Mammary epithelial cell (primary cell): ENCODE results near the gene GRK7.

Source experiments
- CTCF ChIP-seq, 2 donors: IDR thresholded peaks in 1 of 2; conservative IDR thresholded peaks in 1 of 2; 2 replicates each; pipeline ENCODE4 v1.5.1; 2011 to 2012; ENCODE audit warnings: inconsistent platforms in 2 of 2, low read length in 2 of 2, mild to moderate bottlenecking in 2 of 2, control low read depth in 1 of 2, low read depth in 1 of 2; ENCODE audit not compliant: insufficient read depth in 1 of 2; ENCODE audit errors: extremely low read depth in 1 of 2
- EZH2 ChIP-seq: IDR thresholded peaks from 2 replicates; pipeline ENCODE4 v1.6.1; 2012; ENCODE audit warnings: low read length, inconsistent platforms, borderline replicate concordance

GRCh38 chr3:141753399-141753798 lies 9.8 kb upstream of the GRK7 start:
- TF ChIP-seq CTCF (conservative IDR thresholded peaks at IDR 0.05 in 1 of 2, IDR thresholded peaks at IDR 0.05 in 1 of 2; ENCODE audit: extremely low read depth in 1 of 2, insufficient read depth in 1 of 2, low read depth in 1 of 2, low read length in 2 of 2) (no peak), EZH2 (no peak)
